GM19395 (cell line): ENCODE results near the gene TNFRSF14.
"Not testable (repeated sequence)": the region's sequence is repeated elsewhere in the genome, so short reads cannot be mapped to it uniquely, and the experiment has no call there.

Experiments used
- ATAC-seq: cut with Tn5 transposase; IDR thresholded peaks from one replicate; pipeline ENCODE4 v1.9.1; 2021; ENCODE audit warnings: mild to moderate bottlenecking, moderate library complexity; ENCODE audit not compliant: unreplicated experiment

TNFRSF14 gene

GRCh38 chr1:2566101-2567045 is 10.2 kb downstream of the TNFRSF14 start:
- ATAC-seq, result no peak

GRCh38 chr1:2567083-2567679 is 11.0 kb downstream of the TNFRSF14 start:
- ATAC-seq, result no peak

GRCh38 chr1:2568187-2568816 is 12.1 kb downstream of the TNFRSF14 start:
- not testable (repeated sequence) for ATAC-seq

GRCh38 chr1:2569060-2569459 is 12.9 kb downstream of the TNFRSF14 start:
- no peak for ATAC-seq

- ATAC-seq, result not testable (repeated sequence)
Observed at GRCh38 chr1:2569703-2570102, 13.5 kb downstream of the TNFRSF14 start.

GRCh38 chr1:2570332-2570731 is 14.2 kb downstream of the TNFRSF14 start:
- ATAC-seq, result no peak

- no peak for ATAC-seq
Observed at GRCh38 chr1:2571348-2571747, 15.2 kb downstream of the TNFRSF14 start.

GRCh38 chr1:2573250-2573920 is 17.2 kb downstream of the TNFRSF14 start:
- ATAC-seq, result no peak

GRCh38 chr1:2574350-2574749 is 18.2 kb downstream of the TNFRSF14 start:
- ATAC-seq, result no peak

GRCh38 chr1:2575801-2576663 is 19.9 kb downstream of the TNFRSF14 start:
- no peak for ATAC-seq

GRCh38 chr1:2577565-2578075 is 21.4 kb downstream of the TNFRSF14 start:
- peak; percentile 37 for ATAC-seq

- ATAC-seq, result no peak
Observed at GRCh38 chr1:2578758-2579118, 22.6 kb downstream of the TNFRSF14 start.

GRCh38 chr1:2580691-2581090 is 24.5 kb downstream of the TNFRSF14 start:
- no peak for ATAC-seq

GRCh38 chr1:2582391-2582790 is 26.2 kb downstream of the TNFRSF14 start:
- ATAC-seq, result no peak

- ATAC-seq, result no peak
Observed at GRCh38 chr1:2583331-2583791, 27.2 kb downstream of the TNFRSF14 start.

- no peak for ATAC-seq
Observed at GRCh38 chr1:2583871-2584351, 27.7 kb downstream of the TNFRSF14 start.

- ATAC-seq, result no peak
Observed at GRCh38 chr1:2584686-2585317, 28.6 kb downstream of the TNFRSF14 start.

- ATAC-seq, result peak; percentile 45
Observed at GRCh38 chr1:2585318-2586092, 29.3 kb downstream of the TNFRSF14 start.
